CD14-positive monocyte (primary cell): ENCODE data around the gene PTAR1. TPM values are rescaled to one million over a fixed set of nuclear protein-coding genes. Genes with fewer than 3 reads are reported as not detected.

Source experiments
- DNase-seq, 3 donors: peaks; one replicate each; pipeline ENCODE4 v3.0.0-alpha.2; 2011 to 2022
- H2AFZ ChIP-seq: 2 replicates; pipeline ENCODE4 v1.6.0; 2012; ENCODE audit warnings: mild to moderate bottlenecking, low read depth, low read length, inconsistent platforms; ENCODE audit not compliant: insufficient read depth, poor library complexity, severe bottlenecking
- H3K27ac ChIP-seq, 2 donors: 1 replicate in 1 of 2; 2 replicates in 1 of 2; pipeline ENCODE4 v1.5.1; 2012 to 2013; ENCODE audit warnings: low read length in 2 of 2, control low read depth in 1 of 2, inconsistent platforms in 1 of 2, low read depth in 1 of 2, mild to moderate bottlenecking in 1 of 2
- H3K27me3 ChIP-seq, 2 donors: one replicate each; pipeline versions ENCODE4 v1.6.0 to v1.6.1; 2011 to 2013; ENCODE audit warnings: low read length in 2 of 2; ENCODE audit not compliant: control insufficient read depth in 2 of 2, insufficient read depth in 2 of 2
- H3K36me3 ChIP-seq, 2 donors: replicated peaks in 1 of 2; 1 replicate in 1 of 2; 2 replicates in 1 of 2; pipeline versions ENCODE4 v1.5.1 to v1.6.1; 2012 to 2013; ENCODE audit warnings: low read length in 2 of 2, control low read depth in 1 of 2, inconsistent platforms in 1 of 2, mild to moderate bottlenecking in 1 of 2; ENCODE audit not compliant: insufficient read depth in 2 of 2, control insufficient read depth in 1 of 2
- H3K4me1 ChIP-seq, 2 donors: 1 replicate in 1 of 2; 2 replicates in 1 of 2; pipeline versions ENCODE4 v1.5.1 to v1.6.1; 2012 to 2013; ENCODE audit warnings: low read length in 2 of 2, control low read depth in 1 of 2, inconsistent platforms in 1 of 2, mild to moderate bottlenecking in 1 of 2, moderate library complexity in 1 of 2; ENCODE audit not compliant: insufficient read depth in 2 of 2, control insufficient read depth in 1 of 2
- H3K4me2 ChIP-seq: replicated peaks from 2 replicates; pipeline ENCODE3; 2012; ENCODE audit warnings: low read length, moderate library complexity, mild to moderate bottlenecking; ENCODE audit not compliant: poor library complexity, severe bottlenecking; ENCODE audit errors: extremely low read depth
- H3K4me3 ChIP-seq, 3 experiments: fragments of 200-600 bp in 1 of 3; sonication (generic) in 1 of 3; replicated peaks in 1 of 3; 1 replicate in 2 of 3; 2 replicates in 1 of 3; pipeline ENCODE4 v1.5.1; 2011 to 2013; ENCODE audit warnings: low read length in 3 of 3, mild to moderate bottlenecking in 3 of 3, control low read depth in 2 of 3, low read depth in 2 of 3, inconsistent platforms in 1 of 3, moderate library complexity in 1 of 3
- H3K79me2 ChIP-seq: 2 replicates; pipeline ENCODE4 v1.6.0; 2012; ENCODE audit warnings: mild to moderate bottlenecking, control low read depth, inconsistent platforms, low read length, moderate library complexity; ENCODE audit not compliant: insufficient read depth
- H3K9ac ChIP-seq: 2 replicates; pipeline ENCODE4 v1.6.0; 2017; ENCODE audit warnings: low read length, mild to moderate bottlenecking; ENCODE audit not compliant: insufficient read depth, poor library complexity, severe bottlenecking
- H3K9me3 ChIP-seq, 2 donors: replicated peaks in 1 of 2; 1 replicate in 1 of 2; 2 replicates in 1 of 2; pipeline versions ENCODE4 v1.5.1 to v1.6.1; 2012 to 2013; ENCODE audit warnings: low read length in 2 of 2, control low read depth in 1 of 2; ENCODE audit not compliant: control insufficient read depth in 1 of 2, insufficient read depth in 1 of 2
- H4K20me1 ChIP-seq: 2 replicates; pipeline ENCODE4 v1.6.0; 2012; ENCODE audit warnings: mild to moderate bottlenecking, low read length, control low read depth, moderate library complexity; ENCODE audit not compliant: insufficient read depth
- H3K27ac Mint-ChIP-seq, 7 donors: one replicate each; pipeline ENCODE4 v1.8.0; 2020; ENCODE audit warnings: mild to moderate bottlenecking in 7 of 7, mixed read lengths in 7 of 7, moderate library complexity in 6 of 7, inconsistent platforms in 2 of 7
- H3K27me3 Mint-ChIP-seq, 3 donors: one replicate each; pipeline ENCODE4 v1.8.0; 2021 to 2022; ENCODE audit warnings: low read depth in 3 of 3, mild to moderate bottlenecking in 3 of 3, mixed read lengths in 3 of 3, moderate library complexity in 3 of 3, inconsistent platforms in 1 of 3
- H3K36me3 Mint-ChIP-seq, 2 donors: one replicate each; pipeline ENCODE4 v1.8.0; 2020; ENCODE audit warnings: mixed read lengths in 2 of 2, inconsistent platforms in 1 of 2, mild to moderate bottlenecking in 1 of 2
- H3K4me1 Mint-ChIP-seq: one replicate; pipeline ENCODE4 v1.8.0; 2020; ENCODE audit warnings: mild to moderate bottlenecking, mixed read lengths
- H3K4me3 Mint-ChIP-seq, 2 donors: one replicate each; pipeline ENCODE4 v1.8.0; 2020; ENCODE audit warnings: mild to moderate bottlenecking in 2 of 2, mixed read lengths in 2 of 2, moderate library complexity in 1 of 2
- H3K9me3 Mint-ChIP-seq, 7 donors: one replicate each; pipeline ENCODE4 v1.8.0; 2020 to 2022; ENCODE audit warnings: mixed read lengths in 7 of 7, mild to moderate bottlenecking in 6 of 7, moderate library complexity in 6 of 7, inconsistent platforms in 2 of 7
- WGBS: methylation state at CpG from one replicate; pipeline ENCODE4 v1.1.5; 2013; ENCODE audit warnings: missing lambda C conversion rate; ENCODE audit not compliant: insufficient coverage; 5-methylcytosine and 5-hydroxymethylcytosine counted together
- intact Hi-C, 2 donors: fragments of 100-400 bp; cut with micrococcal nuclease; formaldehyde crosslinking; loops; one replicate each; pipeline versions ENCODE4 v1.15.0 to v1.15.1; 2023
- polyA plus RNA-seq, 3 donors: library from polyadenylated mRNA; depleted of rRNA in 1 of 3; unstranded in 2 of 3; stranded (reverse) in 1 of 3; fragments of 300-500 nt in 2 of 3; fragments of >200 nt in 1 of 3; fragmentation: Illumina TruSeq in 2 of 3; gene quantifications; 1 replicate in 2 of 3; 2 replicates in 1 of 3; pipeline ENCODE4 v1.2.3, GENCODE V29; 2012 to 2021
- TF ChIP-seq, protein P1 (sequence below): fragments of 200-600 bp; IDR thresholded peaks from one replicate; pipeline ENCODE4 v1.8.0; 2022; ENCODE audit warnings: antibody characterized with exemption, mild to moderate bottlenecking

PTAR1 gene
- polyA plus RNA-seq, 3 donors = 12.3 to 24.6 (median 13.4) TPM

DNA sequence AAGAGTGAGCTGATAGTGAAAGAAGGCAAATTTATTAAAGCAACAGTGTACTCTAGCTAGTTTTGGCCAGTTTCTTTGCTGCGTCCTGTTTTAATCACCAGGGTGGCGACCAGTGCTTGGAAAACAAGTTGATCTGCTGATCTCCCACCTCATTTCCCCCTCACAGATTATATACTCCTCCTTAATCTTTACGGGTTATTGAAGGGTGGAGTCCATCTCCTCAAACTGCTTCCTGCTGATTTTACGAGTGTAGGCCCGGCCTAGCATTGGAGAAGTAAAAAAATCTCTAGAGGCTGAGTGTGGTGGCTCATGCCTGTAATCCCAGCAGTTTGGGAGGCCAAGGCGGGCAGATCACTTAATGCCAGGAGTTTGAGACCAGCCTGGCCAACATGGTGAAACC, 46.8 kb upstream of the PTAR1 start:
- TF ChIP-seq, protein P1, sequence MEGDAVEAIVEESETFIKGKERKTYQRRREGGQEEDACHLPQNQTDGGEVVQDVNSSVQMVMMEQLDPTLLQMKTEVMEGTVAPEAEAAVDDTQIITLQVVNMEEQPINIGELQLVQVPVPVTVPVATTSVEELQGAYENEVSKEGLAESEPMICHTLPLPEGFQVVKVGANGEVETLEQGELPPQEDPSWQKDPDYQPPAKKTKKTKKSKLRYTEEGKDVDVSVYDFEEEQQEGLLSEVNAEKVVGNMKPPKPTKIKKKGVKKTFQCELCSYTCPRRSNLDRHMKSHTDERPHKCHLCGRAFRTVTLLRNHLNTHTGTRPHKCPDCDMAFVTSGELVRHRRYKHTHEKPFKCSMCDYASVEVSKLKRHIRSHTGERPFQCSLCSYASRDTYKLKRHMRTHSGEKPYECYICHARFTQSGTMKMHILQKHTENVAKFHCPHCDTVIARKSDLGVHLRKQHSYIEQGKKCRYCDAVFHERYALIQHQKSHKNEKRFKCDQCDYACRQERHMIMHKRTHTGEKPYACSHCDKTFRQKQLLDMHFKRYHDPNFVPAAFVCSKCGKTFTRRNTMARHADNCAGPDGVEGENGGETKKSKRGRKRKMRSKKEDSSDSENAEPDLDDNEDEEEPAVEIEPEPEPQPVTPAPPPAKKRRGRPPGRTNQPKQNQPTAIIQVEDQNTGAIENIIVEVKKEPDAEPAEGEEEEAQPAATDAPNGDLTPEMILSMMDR = no peak
- Histone ChIP-seq H3K27me3 (no peaks in the 10 kb centered on the region), H3K4me1 (peaks cover 21 to 22% of the 10 kb centered on the region in 2 donors), H2AFZ (peak overlapping the region; percentile 57), H3K27ac (peak overlapping the region in 1 of 2 donors; percentile 25), H3K36me3 (no peaks in the 10 kb centered on the region), H4K20me1 (no peaks in the 10 kb centered on the region), H3K9me3 (no peaks in the 10 kb centered on the region), H3K9ac (no peak overlapping the region), H3K79me2 (no peaks in the 10 kb centered on the region), H3K4me3 (no peak overlapping the region), H3K4me2 (no peak overlapping the region)
- intact Hi-C loops = no loop called here
- Mint-ChIP-seq H3K9me3 (peaks cover 0 to 7% (median 0%) of the 10 kb centered on the region in 7 donors), H3K4me1 (peaks cover 32% of the 10 kb centered on the region), H3K4me3 (no peak overlapping the region), H3K27me3 (peaks cover 0 to 2% (median 0%) of the 10 kb centered on the region in 3 donors), H3K27ac (peak overlapping the region in 4 of 7 donors; percentile 38 to 81 (median 62)), H3K36me3 (no peaks in the 10 kb centered on the region)
- no CpG with 5 or more reads among the region's 6 CpGs for WGBS
- no peak for DNase-seq

DNA sequence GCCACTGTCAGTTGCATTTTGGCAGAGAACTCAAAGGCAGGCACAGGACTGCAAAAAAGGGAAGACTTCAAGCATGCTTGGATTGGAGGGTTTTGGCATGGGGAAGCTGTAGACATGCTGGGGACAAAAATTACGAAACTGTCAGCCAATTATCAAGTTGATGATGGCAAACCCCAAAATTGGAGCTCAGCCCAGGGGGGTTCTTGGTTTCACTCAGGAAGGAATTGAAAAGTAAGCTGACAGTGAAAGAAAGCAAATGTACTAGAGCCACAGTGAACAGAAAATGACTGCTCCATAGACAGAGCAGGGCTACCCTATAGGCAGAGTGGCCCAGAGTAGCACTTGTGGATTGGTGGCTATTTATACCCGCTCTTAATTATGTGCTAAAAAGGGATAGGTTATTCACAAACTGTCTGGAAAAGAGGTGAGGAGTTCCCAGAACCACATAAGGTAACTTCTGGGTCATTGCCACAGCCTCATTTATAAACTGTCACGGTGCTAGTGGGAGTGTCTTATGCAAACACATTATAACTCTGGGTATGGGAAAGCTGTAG, 46.2 kb upstream of the PTAR1 start:
- H3K4me1 ChIP-seq = peaks cover 17% of the 10 kb centered on the region in 2 donors
- WGBS = 8% methylated on average over 2 of the region's 3 CpGs
- H3K27ac Mint-ChIP-seq = peak overlapping the region in 4 of 7 donors; percentile 7 to 81 (median 58)
- DNase-seq = peak; percentile 7 to 33 (median 28)
- intact Hi-C loops = no loop called here
- peak overlapping the region; percentile 57 for H2AFZ ChIP-seq
- H3K4me3 ChIP-seq = no peak overlapping the region
- H3K4me1 Mint-ChIP-seq = peaks cover 26% of the 10 kb centered on the region
- no peaks in the 10 kb centered on the region for H3K36me3 ChIP-seq
- H3K4me2 ChIP-seq = peak overlapping the region; percentile 1
- no peaks in the 10 kb centered on the region for H3K79me2 ChIP-seq
- TF ChIP-seq, protein P1 = no peak
- H3K36me3 Mint-ChIP-seq = no peaks in the 10 kb centered on the region
- H4K20me1 ChIP-seq = no peaks in the 10 kb centered on the region
- no peak overlapping the region for H3K9ac ChIP-seq
- H3K9me3 Mint-ChIP-seq = peaks cover 0 to 7% (median 0%) of the 10 kb centered on the region in 7 donors
- H3K27me3 Mint-ChIP-seq = peaks cover 0 to 2% (median 0%) of the 10 kb centered on the region in 3 donors
- H3K9me3 ChIP-seq = no peaks in the 10 kb centered on the region
- H3K27ac ChIP-seq = peak overlapping the region in 1 of 2 donors; percentile 25
- no peaks in the 10 kb centered on the region for H3K27me3 ChIP-seq
- H3K4me3 Mint-ChIP-seq = no peak overlapping the region
